Activated CD8-positive, alpha-beta memory T cell treated with anti-CD3 and anti-CD28 coated beads for 4 hours (primary cell): ENCODE measurements around the gene KIAA0930.

Experiments used
- DNase-seq, 2 donors: peaks; one replicate each; pipeline ENCODE4 v3.0.0-alpha.2; 2020; ENCODE audit warnings: low read depth in 2 of 2

KIAA0930 gene

GRCh38 chr22:45237065-45237990 is 3.4 kb downstream of the KIAA0930 start:
- DNase-seq, result no peak

- no peak for DNase-seq
These were observed 4.8 kb downstream of the KIAA0930 start for GRCh38 chr22:45235851-45236342.

GRCh38 chr22:45235101-45235777 is 5.5 kb downstream of the KIAA0930 start:
- no peak for DNase-seq

GRCh38 chr22:45233827-45234226 is 6.9 kb downstream of the KIAA0930 start:
- DNase-seq, result no peak

- DNase-seq, result no peak
These were observed 7.3 kb downstream of the KIAA0930 start for GRCh38 chr22:45233386-45233785.

GRCh38 chr22:45231293-45231692 is 9.4 kb downstream of the KIAA0930 start:
- DNase-seq, result no peak

- DNase-seq, result no peak
These were observed 10.5 kb downstream of the KIAA0930 start for GRCh38 chr22:45230026-45230721.

GRCh38 chr22:45229181-45229580 is 11.5 kb downstream of the KIAA0930 start:
- no peak for DNase-seq

- DNase-seq, result no peak
These were observed 12.3 kb downstream of the KIAA0930 start for GRCh38 chr22:45228401-45228754.

- no peak for DNase-seq
These were observed 12.9 kb downstream of the KIAA0930 start for GRCh38 chr22:45227645-45228400.

GRCh38 chr22:45226503-45227186 is 14.0 kb downstream of the KIAA0930 start:
- no peak for DNase-seq

- no peak for DNase-seq
These were observed 14.8 kb downstream of the KIAA0930 start for GRCh38 chr22:45225732-45226502.

GRCh38 chr22:45224988-45225731 is 15.5 kb downstream of the KIAA0930 start:
- DNase-seq, result no peak

GRCh38 chr22:45224331-45224730 is 16.4 kb downstream of the KIAA0930 start:
- DNase-seq, result no peak

- DNase-seq, result no peak
These were observed 17.2 kb downstream of the KIAA0930 start for GRCh38 chr22:45223304-45224117.

GRCh38 chr22:45221201-45221600 is 19.5 kb downstream of the KIAA0930 start:
- no peak for DNase-seq

GRCh38 chr22:45218976-45219375 is 21.7 kb downstream of the KIAA0930 start:
- no peak for DNase-seq

- DNase-seq, result no peak
These were observed 22.9 kb downstream of the KIAA0930 start for GRCh38 chr22:45217806-45218205.

- DNase-seq, result no peak
These were observed 23.3 kb downstream of the KIAA0930 start for GRCh38 chr22:45217345-45217744.
